Measurements from ENCODE around the gene WDR70. TPM values are rescaled to one million over a fixed set of nuclear protein-coding genes. Genes with fewer than 3 reads are reported as not detected.

The WDR70 gene
- total and polyA plus RNA-seq, 10 of the 15 experiments (the other 5 are each of a cell fraction or from before 2014, with no cell fraction given) = 10.9 to 33.6 (median 29.1) TPM

DNA sequence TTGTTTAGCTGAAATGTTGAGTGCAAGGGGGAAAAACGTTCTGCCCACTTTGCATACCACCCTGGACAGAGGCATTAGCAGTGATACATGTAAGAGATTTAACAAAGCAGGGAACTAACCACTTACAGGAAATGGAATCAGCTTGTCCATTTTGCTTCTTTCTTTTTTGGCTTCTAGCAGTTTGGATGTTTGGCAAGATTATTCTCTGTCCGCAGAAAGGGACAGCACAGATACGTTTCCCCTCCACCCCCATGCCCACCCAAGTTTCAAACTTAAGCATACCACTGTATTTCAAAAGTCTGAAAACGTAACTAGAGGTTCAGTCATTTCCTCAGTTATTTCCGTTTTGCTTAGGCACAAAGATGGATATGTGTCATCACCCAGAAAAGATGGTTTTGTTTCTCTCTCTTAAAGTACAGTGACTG lies 342.3 kb downstream of the WDR70 start (continued):
- TF ChIP-seq, protein P1, sequence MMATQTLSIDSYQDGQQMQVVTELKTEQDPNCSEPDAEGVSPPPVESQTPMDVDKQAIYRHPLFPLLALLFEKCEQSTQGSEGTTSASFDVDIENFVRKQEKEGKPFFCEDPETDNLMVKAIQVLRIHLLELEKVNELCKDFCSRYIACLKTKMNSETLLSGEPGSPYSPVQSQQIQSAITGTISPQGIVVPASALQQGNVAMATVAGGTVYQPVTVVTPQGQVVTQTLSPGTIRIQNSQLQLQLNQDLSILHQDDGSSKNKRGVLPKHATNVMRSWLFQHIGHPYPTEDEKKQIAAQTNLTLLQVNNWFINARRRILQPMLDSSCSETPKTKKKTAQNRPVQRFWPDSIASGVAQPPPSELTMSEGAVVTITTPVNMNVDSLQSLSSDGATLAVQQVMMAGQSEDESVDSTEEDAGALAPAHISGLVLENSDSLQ (IDR thresholded peaks at IDR 0.05) = no peak
- TF ChIP-seq CBX3 (IDR thresholded peaks at IDR 0.05; ENCODE audit: borderline replicate concordance, low read depth) (no peak), CREB1 (IDR thresholded peaks at IDR 0.05; ENCODE audit: low read depth) (0 out of 2 replicates have a peak, but pooled peaks have one; percentile 16), SIX5 (IDR thresholded peaks at IDR 0.05; ENCODE audit: low read depth, low read length, severe bottlenecking) (no peak), EGR1 (IDR thresholded peaks at IDR 0.05; ENCODE audit: borderline replicate concordance in 1 of 2, low read depth in 2 of 2, low read length in 2 of 2) (peak in 1 of 2 experiments; percentile 57; a peak in 1 of 3 replicates), KLF5 (IDR thresholded peaks at IDR 0.05; ENCODE audit: partially characterized antibody) (no peak), NR2C1 (IDR thresholded peaks at IDR 0.05) (no peak), SIN3A (IDR thresholded peaks at IDR 0.05; ENCODE audit: low read depth, low read length) (no peak), SMC3 (IDR thresholded peaks at IDR 0.05; ENCODE audit: borderline replicate concordance, low read length) (no peak), IRF4 (IDR thresholded peaks at IDR 0.05; ENCODE audit: low read depth, low read length) (peak; percentile 26; the same call in 1 of the 2 replicates), MYC (IDR thresholded peaks at IDR 0.05; ENCODE audit: insufficient read depth, insufficient read length, insufficient replicate concordance, low read length, severe bottlenecking) (no peak), NFYA (IDR thresholded peaks at IDR 0.05; ENCODE audit: borderline replicate concordance, low read depth, low read length) (no peak), FOXM1 (IDR thresholded peaks at IDR 0.05; ENCODE audit: low read depth, low read length) (peak; percentile 81; the same call in 1 of the 2 replicates), EED (IDR thresholded peaks at IDR 0.05; ENCODE audit: low read depth) (peak; percentile 67), NBN (IDR thresholded peaks at IDR 0.05) (no peak), YBX1 (IDR thresholded peaks at IDR 0.05) (no peak), RUNX3 (IDR thresholded peaks at IDR 0.05; ENCODE audit: low read length) (peak; percentile 81), MYB (IDR thresholded peaks at IDR 0.05; ENCODE audit: borderline replicate concordance, low read depth, low read length) (no peak), CHD2 (IDR thresholded peaks at IDR 0.05; ENCODE audit: borderline replicate concordance, low read depth, low read length) (no peak)
- TF ChIP-seq, protein P2, sequence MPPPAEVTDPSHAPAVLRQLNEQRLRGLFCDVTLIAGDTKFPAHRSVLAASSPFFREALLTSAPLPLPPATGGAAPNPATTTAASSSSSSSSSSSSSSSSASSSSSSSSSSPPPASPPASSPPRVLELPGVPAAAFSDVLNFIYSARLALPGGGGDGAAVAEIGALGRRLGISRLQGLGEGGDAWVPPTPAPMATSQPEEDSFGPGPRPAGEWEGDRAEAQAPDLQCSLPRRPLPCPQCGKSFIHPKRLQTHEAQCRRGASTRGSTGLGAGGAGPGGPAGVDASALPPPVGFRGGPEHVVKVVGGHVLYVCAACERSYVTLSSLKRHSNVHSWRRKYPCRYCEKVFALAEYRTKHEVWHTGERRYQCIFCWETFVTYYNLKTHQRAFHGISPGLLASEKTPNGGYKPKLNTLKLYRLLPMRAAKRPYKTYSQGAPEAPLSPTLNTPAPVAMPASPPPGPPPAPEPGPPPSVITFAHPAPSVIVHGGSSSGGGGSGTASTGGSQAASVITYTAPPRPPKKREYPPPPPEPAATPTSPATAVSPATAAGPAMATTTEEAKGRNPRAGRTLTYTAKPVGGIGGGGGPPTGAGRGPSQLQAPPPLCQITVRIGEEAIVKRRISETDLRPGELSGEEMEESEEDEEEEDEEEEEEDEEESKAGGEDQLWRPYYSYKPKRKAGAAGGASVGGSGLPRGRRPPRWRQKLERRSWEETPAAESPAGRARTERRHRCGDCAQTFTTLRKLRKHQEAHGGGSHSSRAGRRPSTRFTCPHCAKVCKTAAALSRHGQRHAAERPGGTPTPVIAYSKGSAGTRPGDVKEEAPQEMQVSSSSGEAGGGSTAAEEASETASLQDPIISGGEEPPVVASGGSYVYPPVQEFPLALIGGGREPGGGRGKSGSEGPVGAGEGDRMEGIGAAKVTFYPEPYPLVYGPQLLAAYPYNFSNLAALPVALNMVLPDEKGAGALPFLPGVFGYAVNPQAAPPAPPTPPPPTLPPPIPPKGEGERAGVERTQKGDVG (CRISPR knock-in tag; IDR thresholded peaks at IDR 0.05) = no peak
- TF ChIP-seq, protein P3, sequence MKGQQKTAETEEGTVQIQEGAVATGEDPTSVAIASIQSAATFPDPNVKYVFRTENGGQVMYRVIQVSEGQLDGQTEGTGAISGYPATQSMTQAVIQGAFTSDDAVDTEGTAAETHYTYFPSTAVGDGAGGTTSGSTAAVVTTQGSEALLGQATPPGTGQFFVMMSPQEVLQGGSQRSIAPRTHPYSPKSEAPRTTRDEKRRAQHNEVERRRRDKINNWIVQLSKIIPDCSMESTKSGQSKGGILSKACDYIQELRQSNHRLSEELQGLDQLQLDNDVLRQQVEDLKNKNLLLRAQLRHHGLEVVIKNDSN (IDR thresholded peaks at IDR 0.05; ENCODE audit: borderline replicate concordance, extremely low read length, insufficient read depth, low read depth, low read length) = no peak
- TF ChIP-seq, protein P4, sequence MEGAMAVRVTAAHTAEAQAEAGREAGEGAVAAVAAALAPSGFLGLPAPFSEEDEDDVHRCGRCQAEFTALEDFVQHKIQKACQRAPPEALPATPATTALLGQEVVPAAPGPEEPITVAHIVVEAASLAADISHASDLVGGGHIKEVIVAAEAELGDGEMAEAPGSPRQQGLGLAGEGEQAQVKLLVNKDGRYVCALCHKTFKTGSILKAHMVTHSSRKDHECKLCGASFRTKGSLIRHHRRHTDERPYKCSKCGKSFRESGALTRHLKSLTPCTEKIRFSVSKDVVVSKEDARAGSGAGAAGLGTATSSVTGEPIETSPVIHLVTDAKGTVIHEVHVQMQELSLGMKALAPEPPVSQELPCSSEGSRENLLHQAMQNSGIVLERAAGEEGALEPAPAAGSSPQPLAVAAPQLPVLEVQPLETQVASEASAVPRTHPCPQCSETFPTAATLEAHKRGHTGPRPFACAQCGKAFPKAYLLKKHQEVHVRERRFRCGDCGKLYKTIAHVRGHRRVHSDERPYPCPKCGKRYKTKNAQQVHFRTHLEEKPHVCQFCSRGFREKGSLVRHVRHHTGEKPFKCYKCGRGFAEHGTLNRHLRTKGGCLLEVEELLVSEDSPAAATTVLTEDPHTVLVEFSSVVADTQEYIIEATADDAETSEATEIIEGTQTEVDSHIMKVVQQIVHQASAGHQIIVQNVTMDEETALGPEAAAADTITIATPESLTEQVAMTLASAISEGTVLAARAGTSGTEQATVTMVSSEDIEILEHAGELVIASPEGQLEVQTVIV (IDR thresholded peaks at IDR 0.05; ENCODE audit: borderline replicate concordance, partially characterized antibody) = no peak
- TF ChIP-seq, protein P5, sequence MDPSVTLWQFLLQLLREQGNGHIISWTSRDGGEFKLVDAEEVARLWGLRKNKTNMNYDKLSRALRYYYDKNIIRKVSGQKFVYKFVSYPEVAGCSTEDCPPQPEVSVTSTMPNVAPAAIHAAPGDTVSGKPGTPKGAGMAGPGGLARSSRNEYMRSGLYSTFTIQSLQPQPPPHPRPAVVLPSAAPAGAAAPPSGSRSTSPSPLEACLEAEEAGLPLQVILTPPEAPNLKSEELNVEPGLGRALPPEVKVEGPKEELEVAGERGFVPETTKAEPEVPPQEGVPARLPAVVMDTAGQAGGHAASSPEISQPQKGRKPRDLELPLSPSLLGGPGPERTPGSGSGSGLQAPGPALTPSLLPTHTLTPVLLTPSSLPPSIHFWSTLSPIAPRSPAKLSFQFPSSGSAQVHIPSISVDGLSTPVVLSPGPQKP (IDR thresholded peaks at IDR 0.05; ENCODE audit: low read depth, low read length) = no peak

Data from GM12878 (cell line).